ENCODE results near the gene CST5. TPM values are rescaled to one million over a fixed set of nuclear protein-coding genes. Genes with fewer than 3 reads are reported as not detected.
"Not testable (repeated sequence)": the region's sequence is repeated elsewhere in the genome, so short reads cannot be mapped to it uniquely, and the experiment has no call there.

Gene CST5
- total and polyA plus RNA-seq, 7 donors, result not detected

GRCh38 chr20:23841693-23842092, 37.9 kb downstream of the CST5 start:
- no peak for DNase-seq
- H3K36me3 ChIP-seq, result no peaks in the 10 kb centered on the region
- H3K9me3 ChIP-seq, result no peaks in the 10 kb centered on the region
- H3K27me3 ChIP-seq, result no peaks in the 10 kb centered on the region
- TF ChIP-seq POLR2AphosphoS5 (IDR thresholded peaks at IDR 0.05) (no peak), EP300 (IDR thresholded peaks at IDR 0.05) (no peak), POLR2A (IDR thresholded peaks at IDR 0.05) (no peak)
- TF ChIP-seq, protein P1, sequence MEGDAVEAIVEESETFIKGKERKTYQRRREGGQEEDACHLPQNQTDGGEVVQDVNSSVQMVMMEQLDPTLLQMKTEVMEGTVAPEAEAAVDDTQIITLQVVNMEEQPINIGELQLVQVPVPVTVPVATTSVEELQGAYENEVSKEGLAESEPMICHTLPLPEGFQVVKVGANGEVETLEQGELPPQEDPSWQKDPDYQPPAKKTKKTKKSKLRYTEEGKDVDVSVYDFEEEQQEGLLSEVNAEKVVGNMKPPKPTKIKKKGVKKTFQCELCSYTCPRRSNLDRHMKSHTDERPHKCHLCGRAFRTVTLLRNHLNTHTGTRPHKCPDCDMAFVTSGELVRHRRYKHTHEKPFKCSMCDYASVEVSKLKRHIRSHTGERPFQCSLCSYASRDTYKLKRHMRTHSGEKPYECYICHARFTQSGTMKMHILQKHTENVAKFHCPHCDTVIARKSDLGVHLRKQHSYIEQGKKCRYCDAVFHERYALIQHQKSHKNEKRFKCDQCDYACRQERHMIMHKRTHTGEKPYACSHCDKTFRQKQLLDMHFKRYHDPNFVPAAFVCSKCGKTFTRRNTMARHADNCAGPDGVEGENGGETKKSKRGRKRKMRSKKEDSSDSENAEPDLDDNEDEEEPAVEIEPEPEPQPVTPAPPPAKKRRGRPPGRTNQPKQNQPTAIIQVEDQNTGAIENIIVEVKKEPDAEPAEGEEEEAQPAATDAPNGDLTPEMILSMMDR (IDR thresholded peaks at IDR 0.05), result no peak
- H3K4me1 ChIP-seq, result no peaks in the 10 kb centered on the region
- H3K27ac ChIP-seq, result no peak overlapping the region
- intact Hi-C loops (cut with DNase I), result no loop called here
- no peak overlapping the region for H3K4me3 ChIP-seq
- 51 to 57% methylated on average over 2 of the region's 2 CpGs for WGBS, 2 donors

DNA sequence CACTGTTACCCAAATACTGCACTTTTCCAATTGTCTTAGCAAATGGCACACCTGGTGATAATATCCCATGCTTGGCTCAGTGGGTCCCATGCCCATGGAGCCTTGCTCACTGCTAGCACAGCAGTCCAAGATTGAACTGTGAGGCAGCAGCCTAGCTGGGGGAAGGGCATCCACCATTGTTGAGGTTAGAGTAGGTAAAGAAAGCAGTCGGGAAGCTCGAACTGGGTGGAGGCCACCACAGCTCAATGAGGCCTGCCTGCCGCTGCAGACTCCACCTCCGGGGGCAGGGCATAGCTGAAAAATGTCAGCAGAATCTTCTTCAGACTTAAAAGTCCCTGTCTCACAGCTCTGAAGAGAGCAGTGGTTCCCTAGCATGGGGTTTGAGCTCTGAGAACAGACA, 43.8 kb downstream of the CST5 start:
- no peak overlapping the region for H3K4me3 ChIP-seq

DNA sequence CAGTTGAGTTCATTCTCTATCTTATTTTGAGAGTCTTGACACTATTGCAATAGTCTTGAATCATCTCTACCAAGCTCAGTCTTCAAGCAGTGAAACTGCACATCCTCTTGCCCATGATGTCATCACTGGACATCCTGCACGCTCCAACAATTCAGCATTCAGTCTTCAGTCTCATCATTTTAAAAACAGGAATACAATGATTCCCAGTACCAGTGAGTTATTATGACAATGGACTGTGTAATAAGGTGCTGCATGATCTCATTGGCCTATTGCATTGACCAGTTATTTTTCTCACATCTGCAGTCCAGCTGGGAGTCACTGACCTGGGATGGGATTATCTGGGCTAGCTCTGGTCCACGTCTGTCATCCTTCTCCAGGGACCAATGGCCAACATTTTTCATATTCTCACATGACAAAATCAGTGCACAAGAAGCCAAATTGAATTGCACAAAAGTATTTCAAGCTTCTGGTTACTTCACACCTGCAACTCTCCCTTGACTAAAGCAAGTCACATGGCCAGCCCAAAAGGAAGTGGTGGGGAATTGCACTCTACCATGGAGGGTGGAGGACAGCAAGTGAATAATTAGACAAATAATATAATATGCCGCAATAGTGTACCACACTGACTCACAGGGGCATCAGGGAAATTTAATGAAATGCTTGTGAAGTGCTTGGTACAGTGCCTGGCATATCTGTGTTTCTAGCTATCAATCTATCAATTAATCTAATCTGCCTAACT, 46.6 kb downstream of the CST5 start:
- Histone ChIP-seq H3K27me3 (no peaks in the 10 kb centered on the region), H3K36me3 (no peaks in the 10 kb centered on the region), H3K9me3 (no peaks in the 10 kb centered on the region), H3K4me1 (no peaks in the 10 kb centered on the region), H3K27ac (no peak overlapping the region), H3K4me3 (no peak overlapping the region)
- WGBS, 2 donors, result 46 to 50% methylated on average over 3 of the region's 3 CpGs
- TF ChIP-seq, protein P1 (IDR thresholded peaks at IDR 0.05), result no peak
- TF ChIP-seq EP300 (IDR thresholded peaks at IDR 0.05), result no peak
- no peak for TF ChIP-seq POLR2AphosphoS5 (IDR thresholded peaks at IDR 0.05)
- no peak for TF ChIP-seq POLR2A (IDR thresholded peaks at IDR 0.05)
- DNase-seq, result no peak
- intact Hi-C loops (cut with DNase I), result no loop called here

More for the DNA sequence above, 43.8 kb downstream of the CST5 start:
- DNase-seq, result no peak
- H3K27me3 ChIP-seq, result no peaks in the 10 kb centered on the region
- no peaks in the 10 kb centered on the region for H3K4me1 ChIP-seq
- H3K27ac ChIP-seq, result no peak overlapping the region
- WGBS, 2 donors, result 63 to 64% methylated on average over 4 of the region's 4 CpGs
- no peaks in the 10 kb centered on the region for H3K9me3 ChIP-seq
- intact Hi-C loops (cut with DNase I), result no loop called here
- H3K36me3 ChIP-seq, result no peaks in the 10 kb centered on the region
- TF ChIP-seq, protein P1 (IDR thresholded peaks at IDR 0.05), result no peak
- no peak for TF ChIP-seq POLR2A (IDR thresholded peaks at IDR 0.05)
- TF ChIP-seq EP300 (IDR thresholded peaks at IDR 0.05), result no peak
- TF ChIP-seq POLR2AphosphoS5 (IDR thresholded peaks at IDR 0.05), result no peak

DNA sequence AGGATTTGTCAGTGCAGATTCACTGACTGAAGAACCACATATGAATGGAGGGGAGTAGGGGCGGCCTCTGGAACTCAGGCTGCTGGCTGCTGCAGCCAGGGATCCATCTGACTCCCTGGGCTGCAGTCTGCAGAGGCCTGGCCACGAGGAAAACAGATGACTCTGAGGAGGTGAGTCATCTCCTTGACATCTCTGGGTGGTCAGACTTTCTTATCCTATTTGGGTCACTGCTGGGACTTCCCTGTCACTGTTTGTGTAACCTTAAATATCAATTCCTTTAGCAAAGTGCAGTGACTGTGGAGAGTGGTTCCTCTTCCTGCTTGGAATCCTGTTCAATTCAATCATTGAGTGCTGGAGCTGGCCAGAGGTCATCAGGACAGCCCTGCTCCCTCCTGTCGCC, 47.6 kb downstream of the CST5 start:
- H3K27ac ChIP-seq; H3K27me3 ChIP-seq; H3K36me3 ChIP-seq; H3K9me3 ChIP-seq; H3K4me1 ChIP-seq; H3K4me3 ChIP-seq; DNase-seq; intact Hi-C loops (cut with DNase I): not testable (repeated sequence)
- 41 to 51% methylated on average over 3 of the region's 3 CpGs for WGBS, 2 donors

GRCh38 chr20:23826541-23827021, 53.0 kb downstream of the CST5 start, which contains the start of gene CST2:
Gene CST2 (minus strand): TSS chr20:23826729. CDS start chr20:23826660, 69 bp downstream.
- H3K36me3 ChIP-seq, result no peaks in the 10 kb centered on the region
- H3K4me3 ChIP-seq, result no peak within 1 kb of the TSS
- peaks cover 0 to 10% (median 4%) of the 10 kb centered on the region in 4 donors for H3K4me1 ChIP-seq
- WGBS, 2 donors, result 42 to 61% methylated on average over 4 of the region's 4 CpGs
- no peaks in the 10 kb centered on the region for H3K27me3 ChIP-seq
- TF ChIP-seq POLR2A (IDR thresholded peaks at IDR 0.05) (no peak), EP300 (IDR thresholded peaks at IDR 0.05) (no peak), POLR2AphosphoS5 (IDR thresholded peaks at IDR 0.05) (no peak)
- TF ChIP-seq, protein P1 (IDR thresholded peaks at IDR 0.05), result no peak
- no peaks in the 10 kb centered on the region for H3K9me3 ChIP-seq
- intact Hi-C loops (cut with DNase I), result no loop called here
- H3K27ac ChIP-seq, result no peak within 1 kb of the TSS
- no peak for DNase-seq

Other genes with a start within 250 kb of the CST5 start
- 1,000 to 10,000 TPM in 3 of 4 donors, 100 to 1,000 TPM in 1; 693 to 1,250 (median 1,143) TPM for gene CST3, start 241.8 kb downstream of the CST5 start, total RNA-seq
- gene CST3, start 241.8 kb downstream of the CST5 start, polyA plus RNA-seq, result 100 to 1,000 TPM; 344 to 429 (median 409) TPM
- not detected for gene CST4, start 190.7 kb downstream of the CST5 start, total RNA-seq
- not detected for gene CST4, start 190.7 kb downstream of the CST5 start, polyA plus RNA-seq
- not detected for gene CST1, start 128.8 kb downstream of the CST5 start, total RNA-seq
- gene CST1, start 128.8 kb downstream of the CST5 start, polyA plus RNA-seq, result under 1 TPM in 1 of 3 donors, not detected in 2; 0.48 TPM
- gene CST2, start 53.0 kb downstream of the CST5 start, total RNA-seq, result not detected
- under 1 TPM in 1 of 3 donors, not detected in 2; 0.28 TPM for gene CST2, start 53.0 kb downstream of the CST5 start, polyA plus RNA-seq
- not detected for gene GGTLC1, start 109.0 kb upstream of the CST5 start, total RNA-seq
- gene GGTLC1, start 109.0 kb upstream of the CST5 start, polyA plus RNA-seq, result not detected

All from sigmoid colon (tissue), 7 donors.